Stimulated activated CD4-positive, alpha-beta T cell treated with anti-CD3 and anti-CD28 coated beads, Interleukin-1b, Interleukin-23, amount 100 ng/mL, for 1 hour (primary cell): ENCODE data around the gene ZDHHC5.

Experiments used
- DNase-seq, 2 donors: peaks; one replicate each; pipeline ENCODE4 v3.0.0-alpha.2; 2020; ENCODE audit warnings: low read depth in 2 of 2

Gene ZDHHC5

GRCh38 chr11:57667736-57668433 is at the start of gene ZDHHC5:
TSS of gene ZDHHC5 (plus strand) at chr11:57668114. CDS start at chr11:57673091, 4,977 bp downstream.
- peak; percentile 95 to 98 for DNase-seq

GRCh38 chr11:57618438-57618837 is 49.5 kb upstream of the ZDHHC5 start:
- no peak for DNase-seq

GRCh38 chr11:57619331-57619730 is 48.6 kb upstream of the ZDHHC5 start:
- DNase-seq: no peak

GRCh38 chr11:57620467-57620866 is 47.4 kb upstream of the ZDHHC5 start:
- no peak for DNase-seq

GRCh38 chr11:57622263-57622662 is 45.7 kb upstream of the ZDHHC5 start:
- no peak for DNase-seq

- no peak for DNase-seq
Measured at GRCh38 chr11:57624864-57625263, 43.0 kb upstream of the ZDHHC5 start.

GRCh38 chr11:57626895-57627294 is 41.0 kb upstream of the ZDHHC5 start:
- no peak for DNase-seq

GRCh38 chr11:57630171-57630570 is 37.7 kb upstream of the ZDHHC5 start:
- DNase-seq: no peak

GRCh38 chr11:57632116-57632515 is 35.8 kb upstream of the ZDHHC5 start:
- DNase-seq: no peak

- no peak for DNase-seq
Measured at GRCh38 chr11:57633394-57634070, 34.4 kb upstream of the ZDHHC5 start.

GRCh38 chr11:57634311-57634710 is 33.6 kb upstream of the ZDHHC5 start:
- DNase-seq: no peak

- no peak for DNase-seq
Measured at GRCh38 chr11:57635246-57635645, 32.7 kb upstream of the ZDHHC5 start.

- DNase-seq: no peak
Measured at GRCh38 chr11:57637626-57638004, 30.3 kb upstream of the ZDHHC5 start.

GRCh38 chr11:57638005-57638781 is 29.7 kb upstream of the ZDHHC5 start:
- no peak for DNase-seq

GRCh38 chr11:57638811-57639320 is 29.0 kb upstream of the ZDHHC5 start:
- DNase-seq: no peak

- no peak for DNase-seq
Measured at GRCh38 chr11:57639321-57640067, 28.4 kb upstream of the ZDHHC5 start.

- no peak for DNase-seq
Measured at GRCh38 chr11:57640068-57640800, 27.7 kb upstream of the ZDHHC5 start.

- no peak for DNase-seq
Measured at GRCh38 chr11:57641011-57641807, 26.7 kb upstream of the ZDHHC5 start.

GRCh38 chr11:57643802-57644201 is 24.1 kb upstream of the ZDHHC5 start:
- DNase-seq: no peak
